ENCODE data around the gene SPATA2. TPM values are rescaled to one million over a fixed set of nuclear protein-coding genes. Genes with fewer than 3 reads are reported as not detected.

SPATA2 gene
- total and polyA plus RNA-seq, 2 experiments from 2014 or later = 5.3 to 9.3 TPM

GRCh38 chr20:49871391-49871948 lies 43.9 kb downstream of the SPATA2 start:
- Mint-ChIP-seq H3K27me3 (ENCODE audit: insufficient read depth, low read depth, poor library complexity) (peaks cover 1% of the 10 kb centered on the region), H3K4me3 (no peak overlapping the region), H3K27ac (no peak overlapping the region)

More at GRCh38 chr20:49871391-49871948, 43.9 kb downstream of the SPATA2 start:
- no peaks in the 10 kb centered on the region; the same call in 2 of the 3 replicates for H3K9me3 Mint-ChIP-seq
- no peaks in the 10 kb centered on the region for H4K20me1 ChIP-seq (replicated peaks; ENCODE audit: insufficient read depth)
- peaks cover 7% of the 10 kb centered on the region for H3K4me1 ChIP-seq (ENCODE audit: insufficient read depth)
- H3K4me3 ChIP-seq = no peak overlapping the region
- no peaks in the 10 kb centered on the region for H3K36me3 ChIP-seq (ENCODE audit: insufficient read depth)
- no peak overlapping the region for H3K4me2 ChIP-seq
- TF ChIP-seq, protein P1, sequence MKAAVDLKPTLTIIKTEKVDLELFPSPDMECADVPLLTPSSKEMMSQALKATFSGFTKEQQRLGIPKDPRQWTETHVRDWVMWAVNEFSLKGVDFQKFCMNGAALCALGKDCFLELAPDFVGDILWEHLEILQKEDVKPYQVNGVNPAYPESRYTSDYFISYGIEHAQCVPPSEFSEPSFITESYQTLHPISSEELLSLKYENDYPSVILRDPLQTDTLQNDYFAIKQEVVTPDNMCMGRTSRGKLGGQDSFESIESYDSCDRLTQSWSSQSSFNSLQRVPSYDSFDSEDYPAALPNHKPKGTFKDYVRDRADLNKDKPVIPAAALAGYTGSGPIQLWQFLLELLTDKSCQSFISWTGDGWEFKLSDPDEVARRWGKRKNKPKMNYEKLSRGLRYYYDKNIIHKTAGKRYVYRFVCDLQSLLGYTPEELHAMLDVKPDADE (IDR thresholded peaks at IDR 0.05) = no peak
- TF ChIP-seq STAT1 (IDR thresholded peaks at IDR 0.05; ENCODE audit: unreplicated experiment) = no peak
- no peak for TF ChIP-seq NANOG (IDR thresholded peaks at IDR 0.05; ENCODE audit: borderline replicate concordance)
- TF ChIP-seq, protein P2, sequence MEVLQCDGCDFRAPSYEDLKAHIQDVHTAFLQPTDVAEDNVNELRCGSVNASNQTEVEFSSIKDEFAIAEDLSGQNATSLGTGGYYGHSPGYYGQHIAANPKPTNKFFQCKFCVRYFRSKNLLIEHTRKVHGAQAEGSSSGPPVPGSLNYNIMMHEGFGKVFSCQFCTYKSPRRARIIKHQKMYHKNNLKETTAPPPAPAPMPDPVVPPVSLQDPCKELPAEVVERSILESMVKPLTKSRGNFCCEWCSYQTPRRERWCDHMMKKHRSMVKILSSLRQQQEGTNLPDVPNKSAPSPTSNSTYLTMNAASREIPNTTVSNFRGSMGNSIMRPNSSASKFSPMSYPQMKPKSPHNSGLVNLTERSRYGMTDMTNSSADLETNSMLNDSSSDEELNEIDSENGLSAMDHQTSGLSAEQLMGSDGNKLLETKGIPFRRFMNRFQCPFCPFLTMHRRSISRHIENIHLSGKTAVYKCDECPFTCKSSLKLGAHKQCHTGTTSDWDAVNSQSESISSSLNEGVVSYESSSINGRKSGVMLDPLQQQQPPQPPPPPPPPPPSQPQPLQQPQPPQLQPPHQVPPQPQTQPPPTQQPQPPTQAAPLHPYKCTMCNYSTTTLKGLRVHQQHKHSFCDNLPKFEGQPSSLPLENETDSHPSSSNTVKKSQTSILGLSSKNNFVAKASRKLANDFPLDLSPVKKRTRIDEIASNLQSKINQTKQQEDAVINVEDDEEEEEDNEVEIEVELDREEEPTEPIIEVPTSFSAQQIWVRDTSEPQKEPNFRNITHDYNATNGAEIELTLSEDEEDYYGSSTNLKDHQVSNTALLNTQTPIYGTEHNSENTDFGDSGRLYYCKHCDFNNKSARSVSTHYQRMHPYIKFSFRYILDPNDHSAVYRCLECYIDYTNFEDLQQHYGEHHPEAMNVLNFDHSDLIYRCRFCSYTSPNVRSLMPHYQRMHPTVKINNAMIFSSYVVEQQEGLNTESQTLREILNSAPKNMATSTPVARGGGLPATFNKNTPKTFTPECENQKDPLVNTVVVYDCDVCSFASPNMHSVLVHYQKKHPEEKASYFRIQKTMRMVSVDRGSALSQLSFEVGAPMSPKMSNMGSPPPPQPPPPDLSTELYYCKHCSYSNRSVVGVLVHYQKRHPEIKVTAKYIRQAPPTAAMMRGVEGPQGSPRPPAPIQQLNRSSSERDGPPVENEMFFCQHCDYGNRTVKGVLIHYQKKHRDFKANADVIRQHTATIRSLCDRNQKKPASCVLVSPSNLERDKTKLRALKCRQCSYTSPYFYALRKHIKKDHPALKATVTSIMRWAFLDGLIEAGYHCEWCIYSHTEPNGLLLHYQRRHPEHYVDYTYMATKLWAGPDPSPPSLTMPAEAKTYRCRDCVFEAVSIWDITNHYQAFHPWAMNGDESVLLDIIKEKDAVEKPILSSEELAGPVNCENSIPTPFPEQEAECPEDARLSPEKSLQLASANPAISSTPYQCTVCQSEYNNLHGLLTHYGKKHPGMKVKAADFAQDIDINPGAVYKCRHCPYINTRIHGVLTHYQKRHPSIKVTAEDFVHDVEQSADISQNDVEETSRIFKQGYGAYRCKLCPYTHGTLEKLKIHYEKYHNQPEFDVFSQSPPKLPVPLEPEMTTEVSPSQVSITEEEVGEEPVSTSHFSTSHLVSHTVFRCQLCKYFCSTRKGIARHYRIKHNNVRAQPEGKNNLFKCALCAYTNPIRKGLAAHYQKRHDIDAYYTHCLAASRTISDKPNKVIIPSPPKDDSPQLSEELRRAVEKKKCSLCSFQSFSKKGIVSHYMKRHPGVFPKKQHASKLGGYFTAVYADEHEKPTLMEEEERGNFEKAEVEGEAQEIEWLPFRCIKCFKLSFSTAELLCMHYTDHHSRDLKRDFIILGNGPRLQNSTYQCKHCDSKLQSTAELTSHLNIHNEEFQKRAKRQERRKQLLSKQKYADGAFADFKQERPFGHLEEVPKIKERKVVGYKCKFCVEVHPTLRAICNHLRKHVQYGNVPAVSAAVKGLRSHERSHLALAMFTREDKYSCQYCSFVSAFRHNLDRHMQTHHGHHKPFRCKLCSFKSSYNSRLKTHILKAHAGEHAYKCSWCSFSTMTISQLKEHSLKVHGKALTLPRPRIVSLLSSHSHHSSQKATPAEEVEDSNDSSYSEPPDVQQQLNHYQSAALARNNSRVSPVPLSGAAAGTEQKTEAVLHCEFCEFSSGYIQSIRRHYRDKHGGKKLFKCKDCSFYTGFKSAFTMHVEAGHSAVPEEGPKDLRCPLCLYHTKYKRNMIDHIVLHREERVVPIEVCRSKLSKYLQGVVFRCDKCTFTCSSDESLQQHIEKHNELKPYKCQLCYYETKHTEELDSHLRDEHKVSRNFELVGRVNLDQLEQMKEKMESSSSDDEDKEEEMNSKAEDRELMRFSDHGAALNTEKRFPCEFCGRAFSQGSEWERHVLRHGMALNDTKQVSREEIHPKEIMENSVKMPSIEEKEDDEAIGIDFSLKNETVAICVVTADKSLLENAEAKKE (CRISPR knock-in tag; IDR thresholded peaks at IDR 0.05) = no peak
- TF ChIP-seq REST (IDR thresholded peaks at IDR 0.05; ENCODE audit: unreplicated experiment) = no peak
- TF ChIP-seq, protein P3, sequence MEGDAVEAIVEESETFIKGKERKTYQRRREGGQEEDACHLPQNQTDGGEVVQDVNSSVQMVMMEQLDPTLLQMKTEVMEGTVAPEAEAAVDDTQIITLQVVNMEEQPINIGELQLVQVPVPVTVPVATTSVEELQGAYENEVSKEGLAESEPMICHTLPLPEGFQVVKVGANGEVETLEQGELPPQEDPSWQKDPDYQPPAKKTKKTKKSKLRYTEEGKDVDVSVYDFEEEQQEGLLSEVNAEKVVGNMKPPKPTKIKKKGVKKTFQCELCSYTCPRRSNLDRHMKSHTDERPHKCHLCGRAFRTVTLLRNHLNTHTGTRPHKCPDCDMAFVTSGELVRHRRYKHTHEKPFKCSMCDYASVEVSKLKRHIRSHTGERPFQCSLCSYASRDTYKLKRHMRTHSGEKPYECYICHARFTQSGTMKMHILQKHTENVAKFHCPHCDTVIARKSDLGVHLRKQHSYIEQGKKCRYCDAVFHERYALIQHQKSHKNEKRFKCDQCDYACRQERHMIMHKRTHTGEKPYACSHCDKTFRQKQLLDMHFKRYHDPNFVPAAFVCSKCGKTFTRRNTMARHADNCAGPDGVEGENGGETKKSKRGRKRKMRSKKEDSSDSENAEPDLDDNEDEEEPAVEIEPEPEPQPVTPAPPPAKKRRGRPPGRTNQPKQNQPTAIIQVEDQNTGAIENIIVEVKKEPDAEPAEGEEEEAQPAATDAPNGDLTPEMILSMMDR (conservative IDR thresholded peaks at IDR 0.05; ENCODE audit: low read depth in 2 of 2) = no peak
- no peak for TF ChIP-seq EZH2 (IDR thresholded peaks at IDR 0.05; ENCODE audit: low read depth, unreplicated experiment)
- no peak for TF ChIP-seq CREB1 (CRISPR knock-in tag; IDR thresholded peaks at IDR 0.05; ENCODE audit: low read depth)
- TF ChIP-seq EZH2phosphoT487 (IDR thresholded peaks at IDR 0.05; ENCODE audit: unreplicated experiment) = no peak
- no peak for TF ChIP-seq JUNB (IDR thresholded peaks at IDR 0.05; ENCODE audit: unreplicated experiment)
- no peak for TF ChIP-seq POLR2AphosphoS5 (IDR thresholded peaks at IDR 0.05; ENCODE audit: low read depth)
- TF ChIP-seq ZNF114 (CRISPR knock-in tag; IDR thresholded peaks at IDR 0.05) = no peak
- no peak for TF ChIP-seq ZNF331 (CRISPR knock-in tag; IDR thresholded peaks at IDR 0.05; ENCODE audit: low read depth)
- no peak overlapping the region for H3K27ac ChIP-seq (ENCODE audit: low read depth)
- H3K9me2 ChIP-seq (ENCODE audit: insufficient read depth) = no peaks in the 10 kb centered on the region
- no peaks in the 10 kb centered on the region for H3F3A ChIP-seq (replicated peaks; ENCODE audit: low read depth)
- no peak for ATAC-seq
- H3K36me3 Mint-ChIP-seq (ENCODE audit: low read depth) = 0 out of 3 replicates have a peak, but pooled peaks cover 3% of the 10 kb centered on the region
- H3K79me2 ChIP-seq (replicated peaks; ENCODE audit: insufficient read depth) = no peaks in the 10 kb centered on the region
- peaks cover 12% of the 10 kb centered on the region for H3K4me1 Mint-ChIP-seq
- no peak overlapping the region for H2AFZ ChIP-seq
- DNase-seq (ENCODE audit: low spot score) = no peak
- H3K27me3 ChIP-seq (ENCODE audit: insufficient read depth) = no peaks in the 10 kb centered on the region
